Activated gamma-delta T cell (primary cell): ENCODE results near the gene BCL6.
A peak's percentile ranks its signal among the peaks of the same experiment; 100 is the strongest.

ENCODE experiments used
- DNase-seq: peaks from one replicate; lab custom pipeline; 2025; lab: John Stamatoyannopoulos, UW

BCL6 gene

DNA sequence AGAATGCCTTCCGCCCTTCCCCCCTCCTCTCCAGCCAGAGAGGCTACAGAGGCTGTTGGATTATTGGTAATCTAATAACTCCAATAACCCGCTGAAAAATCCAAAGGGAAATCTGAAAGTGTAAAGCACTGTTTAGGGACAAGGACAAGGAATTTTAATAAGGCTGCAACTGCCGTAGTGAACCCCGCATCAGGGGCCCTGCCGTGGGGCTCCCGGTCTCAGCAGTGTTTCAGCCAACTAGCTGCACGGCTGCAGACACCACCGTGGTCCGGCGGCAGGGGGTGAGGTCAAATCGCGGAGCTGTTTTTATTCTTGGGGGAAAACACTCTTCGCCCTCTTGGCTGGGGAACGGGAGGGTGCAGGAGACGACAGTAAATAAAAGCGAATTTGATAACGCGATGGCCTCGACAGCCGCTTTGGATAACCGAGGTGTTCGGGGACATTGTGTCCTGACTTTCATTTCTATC, 6.1 kb downstream of the BCL6 start:
- no peak for DNase-seq

DNA sequence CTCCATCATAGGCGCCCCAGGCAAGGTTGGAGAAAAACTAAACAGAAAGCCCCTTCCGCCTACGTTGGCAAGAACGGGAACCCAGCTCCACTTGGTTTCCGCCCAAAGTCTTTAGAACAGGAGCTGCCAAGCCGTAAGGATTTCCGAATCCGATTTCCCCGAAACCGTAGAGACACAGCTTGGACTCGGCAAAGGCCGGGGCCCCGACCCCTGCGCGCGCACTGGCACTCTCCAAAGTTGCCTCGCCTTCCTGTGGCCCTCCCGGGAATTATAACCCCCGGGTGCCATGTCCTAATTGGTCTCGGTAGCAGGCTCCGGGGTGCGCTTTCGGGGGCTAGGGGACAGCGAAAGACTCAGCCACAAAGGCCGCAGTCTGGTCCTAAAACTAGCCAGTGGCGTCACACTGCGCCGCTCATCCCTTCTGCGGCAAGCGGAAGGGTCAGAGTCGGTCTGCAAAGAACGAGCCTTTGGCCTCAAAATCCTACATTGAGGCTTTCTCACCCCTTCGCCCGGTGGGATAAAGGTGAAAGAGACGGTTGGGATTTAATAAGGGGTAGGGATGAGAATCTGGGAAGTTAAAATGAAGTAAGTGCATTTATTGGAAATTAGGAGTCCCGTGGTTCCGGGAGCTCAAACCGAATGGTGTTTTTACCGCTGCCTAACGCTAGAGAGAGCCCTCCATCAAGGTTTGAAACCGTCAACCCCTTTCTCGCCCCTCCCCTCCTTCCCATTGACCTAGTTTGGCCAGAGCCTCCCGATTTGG, 6.8 kb downstream of the BCL6 start:
- no peak for DNase-seq

DNA sequence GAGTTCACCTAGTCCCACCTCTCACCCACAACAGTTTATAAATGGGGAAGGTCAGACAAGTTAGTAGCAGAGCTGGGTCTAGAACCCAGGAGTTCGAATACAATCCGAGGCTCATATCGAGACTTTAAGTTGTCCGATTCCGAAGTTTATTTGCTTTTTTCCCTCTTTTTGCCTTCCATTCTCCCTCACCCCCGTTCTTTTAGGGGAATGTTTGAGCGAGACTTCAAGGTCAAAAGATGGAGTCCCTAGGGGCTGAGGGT, 7.3 kb downstream of the BCL6 start:
- no peak for DNase-seq

DNA sequence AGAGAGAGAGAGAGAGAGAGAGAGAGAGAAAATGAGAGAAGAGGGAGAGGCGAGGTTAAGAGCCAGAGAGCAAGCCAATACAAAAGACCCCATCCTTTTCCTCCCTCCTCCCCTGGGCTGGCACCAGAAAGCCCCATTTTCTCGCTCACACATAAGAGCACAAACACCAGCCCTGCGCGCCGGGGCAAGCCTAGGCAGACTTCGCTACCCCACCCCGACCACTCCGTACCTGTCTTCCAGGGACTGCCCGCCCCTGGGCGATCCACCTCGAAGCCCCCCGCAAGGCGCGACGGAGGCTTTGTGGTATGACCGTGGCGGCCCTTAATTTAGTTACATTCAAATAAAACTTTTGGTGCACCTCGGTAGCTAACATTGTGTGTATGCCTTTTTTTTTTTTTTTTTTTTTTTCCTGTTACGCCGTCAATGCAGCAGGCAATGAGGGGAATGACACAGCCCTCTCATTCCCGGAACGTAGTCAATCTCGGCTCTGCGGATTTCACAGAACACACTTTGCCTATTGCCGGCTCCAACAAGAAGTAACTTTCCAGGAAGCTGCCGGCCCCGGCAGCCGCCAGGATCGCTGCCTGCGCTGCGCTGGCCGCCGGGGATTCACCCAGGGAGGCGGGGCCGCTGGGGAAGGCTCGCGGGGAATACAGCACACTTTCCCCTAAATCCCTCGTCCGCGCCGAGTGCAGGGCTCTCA, 7.7 kb downstream of the BCL6 start:
- peak; percentile 33 for DNase-seq

DNA sequence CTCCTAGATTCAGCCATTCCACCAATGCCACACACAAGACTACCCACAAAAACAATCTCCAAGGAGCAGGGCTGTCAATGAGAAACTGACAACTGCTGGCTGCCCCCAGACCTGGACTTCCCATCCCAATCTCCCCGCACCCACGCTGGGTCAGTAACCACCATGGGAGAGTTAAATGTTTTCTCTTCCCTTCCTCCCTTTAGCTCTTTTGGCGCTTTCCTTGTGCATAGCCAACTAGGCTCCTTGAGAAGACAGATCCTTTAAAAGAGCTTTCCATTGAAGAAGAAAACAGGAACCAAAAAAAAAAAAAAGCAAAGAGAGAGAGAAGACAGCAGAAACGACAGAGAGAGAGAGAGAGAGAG, 8.3 kb downstream of the BCL6 start:
- no peak for DNase-seq

DNA sequence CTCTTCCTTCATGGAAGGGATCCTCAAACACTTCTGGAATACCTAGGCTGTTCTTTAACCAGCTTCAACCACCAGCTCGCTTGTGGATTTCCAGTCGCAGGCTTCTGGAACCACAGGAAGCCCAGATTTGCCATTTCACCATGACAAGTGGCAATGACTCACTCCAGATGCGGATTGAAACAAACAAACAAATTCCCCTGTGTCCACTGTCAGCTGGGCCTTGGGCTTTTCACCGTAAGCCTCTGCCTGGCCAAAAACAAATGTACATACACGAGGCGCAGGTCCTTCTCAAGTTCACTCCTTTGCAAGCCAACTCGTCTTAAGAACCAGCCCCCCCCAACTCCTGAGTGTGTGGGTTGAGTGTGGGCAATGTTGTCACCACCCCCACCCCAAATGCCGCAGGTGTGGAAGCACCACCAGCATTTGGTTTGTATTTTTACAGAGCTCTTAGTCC, 8.8 kb downstream of the BCL6 start:
- DNase-seq: no peak

DNA sequence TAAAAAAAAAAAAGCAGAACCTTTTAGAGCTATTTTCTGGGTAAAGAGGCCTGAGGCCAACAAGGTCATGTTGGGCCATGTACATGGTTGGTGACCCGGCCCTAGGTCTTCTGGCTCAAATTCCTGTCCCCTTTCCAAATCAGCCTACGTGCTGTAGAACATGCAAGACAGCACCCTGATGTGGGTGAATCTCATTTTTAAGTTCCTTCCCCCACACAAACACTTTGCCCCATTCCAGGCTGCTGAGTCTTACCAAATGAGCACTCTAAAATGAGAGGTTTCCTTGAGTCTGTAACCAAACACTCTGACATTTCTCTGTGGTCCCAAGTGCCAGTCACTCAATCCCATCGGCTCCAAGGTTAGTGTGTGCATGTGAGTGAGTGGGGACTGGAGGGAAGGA, 9.4 kb downstream of the BCL6 start:
- no peak for DNase-seq

DNA sequence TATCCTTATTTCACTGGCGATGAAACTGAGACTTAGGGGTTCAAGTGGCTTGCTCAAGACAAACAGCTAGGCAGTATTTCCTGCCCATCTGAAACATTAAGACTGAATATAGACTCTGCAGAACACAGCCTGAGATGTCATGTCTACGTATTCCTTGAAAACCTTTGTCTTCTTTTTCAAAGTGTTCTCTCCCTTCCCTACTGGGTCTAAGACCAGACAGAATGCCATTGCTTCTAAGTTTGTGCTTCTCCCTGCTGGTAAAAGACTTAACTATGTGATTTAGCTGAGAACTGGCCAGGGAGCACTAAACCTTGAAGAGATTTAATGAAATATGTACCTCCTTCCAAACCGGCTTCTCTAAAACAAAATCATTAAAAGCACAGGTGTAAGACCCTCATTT, 9.9 kb downstream of the BCL6 start:
- DNase-seq: no peak

DNA sequence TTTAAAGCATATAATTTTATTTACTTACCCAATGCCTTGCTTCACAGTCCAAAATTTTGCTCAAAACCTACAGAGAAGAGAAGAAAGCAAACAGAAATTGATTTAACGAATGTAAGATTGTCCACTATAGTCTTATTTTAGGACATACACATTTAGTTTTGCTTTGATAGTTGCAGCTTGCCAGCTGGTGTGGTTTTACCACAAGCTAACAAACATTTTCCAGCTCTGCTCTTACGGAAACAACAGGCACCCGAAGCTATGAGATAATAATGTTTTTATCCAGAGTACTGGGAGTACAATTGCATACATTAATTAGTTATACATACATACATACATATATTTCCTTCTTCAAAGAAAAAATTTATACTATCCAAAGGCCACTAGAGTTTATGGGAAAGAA, 10.4 kb downstream of the BCL6 start:
- no peak for DNase-seq

DNA sequence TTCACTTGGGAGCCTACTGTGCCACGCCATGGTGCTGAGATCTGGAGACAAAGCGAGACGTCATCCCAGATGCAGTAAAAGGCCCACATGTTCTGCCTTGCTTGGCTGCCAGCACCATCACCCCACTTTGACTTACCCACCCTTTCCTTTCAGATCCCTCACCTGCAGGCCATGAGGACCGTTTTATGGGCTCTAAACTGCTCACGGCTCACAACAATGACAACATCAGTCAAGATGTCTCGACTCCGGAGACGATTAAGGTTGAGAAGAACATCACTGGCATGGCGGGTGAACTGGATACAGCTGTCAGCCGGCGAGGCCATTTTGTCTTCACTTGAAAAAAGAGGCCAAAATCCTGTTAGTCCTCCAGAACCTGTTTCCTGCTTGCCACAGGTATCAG, 11.9 kb downstream of the BCL6 start:
- DNase-seq: no peak

DNA sequence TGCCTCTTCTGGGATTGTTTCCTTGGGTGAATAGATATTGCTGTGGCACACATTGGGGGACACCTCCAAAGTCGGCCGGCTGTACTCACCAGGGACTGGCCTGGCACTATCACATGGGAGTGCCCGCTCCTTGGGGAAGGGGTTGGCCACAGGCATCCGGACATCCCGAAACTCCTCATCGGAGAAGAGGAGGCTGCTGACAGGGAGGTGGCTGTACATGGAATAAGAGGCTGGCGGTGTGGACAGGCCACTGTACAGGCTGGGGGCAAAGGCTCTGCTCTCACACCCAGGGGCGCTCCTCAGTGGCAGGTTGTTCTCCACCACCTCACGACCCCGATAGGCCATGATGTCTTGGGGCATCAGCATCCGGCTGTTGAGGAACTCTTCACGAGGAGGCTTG, 15.7 kb downstream of the BCL6 start:
- DNase-seq: no peak

DNA sequence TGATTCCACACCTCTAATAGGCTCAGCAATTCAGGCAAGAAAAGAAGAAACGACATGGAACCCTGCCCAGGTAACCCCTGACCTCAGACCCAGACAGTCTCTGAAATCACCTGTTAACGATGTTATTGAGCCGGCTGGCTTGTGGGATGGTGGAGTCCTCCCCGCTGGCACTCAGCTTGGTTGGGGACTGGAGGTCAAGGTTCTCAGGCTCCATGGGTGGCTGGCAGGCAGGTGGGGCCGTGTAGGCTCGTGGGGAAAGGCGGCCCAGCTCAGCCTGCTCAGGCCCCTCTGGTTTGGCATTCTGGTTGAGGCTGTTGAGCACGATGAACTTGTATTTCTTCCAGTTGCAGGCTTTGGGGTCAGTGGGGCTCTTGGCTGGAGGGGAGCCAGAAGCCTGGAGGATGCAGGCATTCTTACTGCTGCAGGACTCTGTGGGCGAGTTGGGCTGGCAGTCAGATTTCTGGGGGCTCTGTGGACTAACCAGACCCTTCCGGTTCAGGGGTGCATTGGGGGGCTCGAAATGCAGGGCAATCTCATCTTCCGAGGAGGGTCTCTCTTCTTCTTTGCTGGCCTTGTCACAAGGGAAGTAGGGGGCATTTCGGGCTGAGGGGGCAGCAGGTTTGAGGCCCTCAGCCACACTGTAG, 16.2 kb downstream of the BCL6 start:
- no peak for DNase-seq

DNA sequence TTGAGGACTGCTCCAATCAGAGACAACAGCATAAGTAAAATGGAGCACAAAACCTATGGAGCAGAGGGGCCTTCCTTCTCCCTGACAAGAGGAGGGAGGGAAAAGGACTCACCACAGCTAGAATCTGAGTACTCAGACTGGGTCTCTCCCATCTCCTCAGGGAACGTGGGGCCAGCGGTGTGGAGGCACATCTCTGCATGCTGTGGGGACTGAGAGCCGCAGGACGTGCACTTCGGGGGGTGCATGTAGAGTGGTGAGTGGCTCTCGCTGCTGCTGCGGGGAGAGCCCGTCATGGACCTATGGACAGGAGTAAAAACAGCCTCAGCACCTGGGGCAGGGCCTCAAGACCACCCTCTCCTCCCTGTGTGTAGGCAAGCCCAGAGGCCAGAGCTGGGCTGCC, 17.0 kb downstream of the BCL6 start:
- no peak for DNase-seq

DNA sequence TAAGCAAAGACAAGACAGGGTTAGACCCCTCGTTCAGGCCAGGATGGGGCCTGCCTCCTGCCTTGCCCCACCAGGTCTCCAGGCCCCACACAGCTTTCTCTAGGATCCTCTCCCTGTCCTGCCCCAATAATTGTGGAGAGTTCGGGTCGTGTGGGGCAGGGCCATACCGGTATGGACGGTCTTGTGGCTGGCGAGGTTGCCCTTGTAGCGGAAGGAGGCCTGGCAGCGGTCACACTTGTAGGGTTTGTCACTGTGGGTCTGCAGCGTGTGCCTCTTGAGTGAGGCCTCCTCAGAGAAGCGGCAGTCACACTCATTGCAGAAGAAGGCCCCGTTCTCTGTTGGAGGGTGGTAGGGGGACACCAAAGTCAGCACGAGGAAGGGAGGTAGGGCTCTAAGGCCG, 18.7 kb downstream of the BCL6 start:
- no peak for DNase-seq

DNA sequence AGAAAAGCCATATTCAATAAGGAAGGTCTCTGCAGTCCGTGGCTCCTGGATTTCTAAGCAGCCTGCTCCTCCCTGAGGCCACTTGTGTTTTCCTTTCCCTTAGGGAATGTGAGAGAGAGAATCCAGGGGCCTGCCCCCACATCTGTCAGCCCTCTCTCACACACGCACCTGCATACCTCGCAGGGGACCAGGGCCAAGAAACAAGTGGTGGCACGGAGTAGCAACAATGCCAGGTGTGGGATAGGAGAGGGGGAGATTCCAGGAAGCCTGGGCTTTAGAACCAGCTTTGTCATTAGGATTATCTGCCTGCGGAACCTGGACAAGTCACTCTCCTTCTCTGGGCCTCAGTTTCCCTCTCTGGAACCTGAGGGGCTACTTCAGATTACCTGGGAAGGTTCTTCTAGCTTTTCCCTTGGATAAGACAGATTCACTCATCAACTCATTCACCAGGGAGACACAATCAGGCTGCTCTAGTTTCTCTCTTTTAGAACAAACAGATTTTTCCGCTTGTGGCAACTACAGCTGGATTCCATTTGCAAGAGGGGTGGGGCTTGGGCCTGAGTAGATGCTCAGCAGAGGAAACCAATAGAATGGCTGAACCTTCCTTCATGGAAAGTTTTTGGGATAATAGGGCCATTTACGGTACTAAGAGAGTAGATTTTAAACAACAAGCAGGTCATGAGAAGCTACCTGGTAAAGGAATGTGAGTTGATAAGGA, 19.5 kb downstream of the BCL6 start:
- no peak for DNase-seq

DNA sequence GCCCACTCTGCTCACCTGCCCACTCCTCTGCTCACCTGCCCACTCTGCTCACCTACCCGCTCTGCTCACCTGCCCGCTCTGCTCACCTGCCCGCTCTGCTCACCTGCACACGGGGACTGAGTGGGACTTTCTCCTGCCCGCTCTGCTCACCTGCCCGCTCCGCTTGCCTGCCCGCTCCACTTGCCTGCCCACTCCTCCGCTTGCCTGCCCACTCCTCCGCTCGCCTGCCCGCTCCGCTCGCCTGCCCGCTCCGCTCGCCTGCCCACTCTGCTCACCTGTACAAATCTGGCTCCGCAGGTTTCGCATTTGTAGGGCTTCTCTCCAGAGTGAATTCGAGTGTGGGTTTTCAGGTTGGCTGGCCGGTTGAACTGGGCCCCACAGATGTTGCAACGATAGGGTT, 20.0 kb downstream of the BCL6 start:
- no peak for DNase-seq

DNA sequence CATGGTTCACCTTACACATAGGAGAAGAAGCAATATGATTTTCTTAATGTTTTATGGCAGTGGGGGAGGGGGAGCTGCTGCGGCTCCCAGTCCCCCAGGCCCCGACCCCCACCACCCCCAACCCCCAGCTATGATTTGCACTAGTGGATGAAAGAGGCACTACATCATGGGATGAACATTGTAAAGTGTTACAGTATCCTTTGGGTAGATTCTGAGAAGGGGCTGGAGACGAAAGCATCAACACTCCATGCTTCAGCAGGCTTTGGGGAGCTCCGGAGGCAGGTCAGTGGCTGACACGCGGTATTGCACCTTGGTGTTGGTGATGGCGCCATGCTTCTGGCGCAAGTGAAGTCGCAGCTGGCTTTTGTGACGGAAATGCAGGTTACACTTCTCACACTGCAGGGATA, 23.1 kb downstream of the BCL6 start:
- no peak for DNase-seq

DNA sequence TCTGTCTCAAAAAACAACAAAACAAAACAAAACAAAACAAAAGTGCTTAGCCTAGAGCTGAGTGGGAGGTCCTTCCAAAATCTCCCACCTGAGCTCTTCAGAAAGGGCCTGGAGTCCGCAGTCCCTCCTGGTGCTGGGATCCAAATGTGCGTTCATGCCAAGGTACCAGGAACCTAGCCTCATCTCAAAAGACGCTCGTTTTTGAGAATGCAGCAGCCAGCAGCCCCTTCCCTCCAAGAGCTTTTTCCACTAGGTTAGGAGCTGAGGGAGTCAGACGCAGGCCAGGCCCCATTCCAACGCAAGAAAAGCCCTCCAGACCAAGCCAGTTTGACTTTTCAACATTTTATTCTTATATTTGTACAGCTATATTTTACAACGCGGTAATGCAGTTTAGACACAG, 24.2 kb downstream of the BCL6 start:
- no peak for DNase-seq

DNA sequence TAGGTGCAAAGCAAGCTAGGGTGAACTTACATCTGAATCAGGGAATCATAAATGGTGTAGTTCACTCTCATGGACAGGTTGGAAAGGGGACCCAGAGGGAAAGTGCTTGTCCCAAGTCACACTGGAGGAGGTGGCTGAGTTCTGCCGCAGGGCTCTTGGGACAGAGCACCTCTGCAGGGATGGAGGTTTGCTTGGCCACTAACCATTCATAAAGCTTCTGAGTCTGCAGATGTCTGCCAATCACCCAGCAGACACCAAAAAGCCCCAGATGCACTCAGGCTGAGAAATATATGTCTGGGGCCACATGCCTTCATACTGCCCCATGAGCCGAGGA, 25.0 kb downstream of the BCL6 start:
- no peak for DNase-seq

DNA sequence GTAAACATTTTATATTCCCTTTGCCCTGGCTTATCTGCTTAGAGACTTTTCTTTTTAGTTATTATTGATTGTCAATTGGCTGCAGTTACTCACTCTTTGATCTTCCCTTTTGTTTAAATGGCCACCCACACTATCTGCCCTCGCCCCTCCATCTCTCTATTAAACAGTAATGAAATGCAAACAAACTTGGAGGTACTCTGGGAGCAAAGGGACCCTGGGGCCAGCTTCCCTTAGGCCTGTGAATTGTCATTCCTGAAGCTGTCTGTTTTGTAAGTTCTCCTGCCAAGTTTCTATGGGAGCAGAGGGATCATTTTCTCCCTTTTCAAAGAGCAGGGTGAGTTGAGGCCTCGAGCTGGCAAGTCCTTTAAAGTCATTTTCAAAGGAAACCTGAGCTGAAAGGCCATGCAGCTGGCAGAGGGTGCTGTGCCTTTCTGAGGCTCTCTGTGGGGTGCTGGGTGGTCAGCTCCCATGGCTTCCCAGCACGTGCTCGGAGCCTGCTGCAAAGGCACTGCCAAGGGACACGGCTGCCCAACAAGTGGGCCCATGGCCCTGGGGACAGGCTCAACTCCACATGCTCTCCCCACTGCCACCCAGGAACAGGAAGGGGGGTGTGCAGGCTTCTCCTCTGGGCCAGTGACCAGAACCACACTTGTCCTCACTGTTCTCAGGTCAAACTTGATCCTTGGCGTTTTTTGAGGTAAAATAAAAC, 25.5 kb downstream of the BCL6 start:
- no peak for DNase-seq

DNA sequence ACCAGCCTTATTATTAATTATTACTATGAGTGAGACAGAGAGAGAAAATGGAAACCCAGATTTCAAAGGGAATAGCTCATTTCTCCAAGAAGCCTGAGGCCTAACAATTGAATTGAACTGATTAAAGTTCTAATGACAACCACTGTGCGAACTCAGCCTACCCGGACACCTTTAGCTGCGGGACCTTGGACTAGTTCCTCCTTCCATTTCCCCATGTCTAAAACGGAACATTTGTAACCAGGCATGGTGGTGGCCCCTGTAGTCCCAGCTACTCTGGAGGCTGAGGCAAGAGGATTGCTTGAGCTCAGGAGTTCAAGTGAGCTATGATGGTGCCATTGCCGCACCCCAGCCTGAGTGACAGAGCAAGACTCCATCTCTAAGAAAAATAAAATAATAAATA, 26.5 kb downstream of the BCL6 start:
- DNase-seq: no peak

DNA sequence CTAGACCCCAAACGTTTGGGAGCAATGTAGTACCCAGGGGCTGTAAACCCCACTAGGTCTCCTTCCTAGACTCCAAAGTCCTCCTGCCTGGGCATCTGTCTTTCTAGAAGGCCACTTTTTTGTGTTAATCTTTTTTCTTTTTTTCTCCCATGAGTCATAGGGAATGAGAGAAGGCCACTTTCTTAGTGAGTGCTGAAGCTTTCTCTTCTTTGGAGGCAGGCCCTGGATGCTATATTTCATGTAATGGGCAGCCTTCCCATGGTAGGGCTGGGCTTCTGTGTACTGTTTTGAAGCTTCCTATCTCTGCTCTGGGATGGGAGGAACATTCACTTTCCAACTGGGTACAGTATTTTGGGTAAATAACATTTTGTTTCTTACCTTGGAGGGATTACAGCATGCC, 27.7 kb downstream of the BCL6 start:
- no peak for DNase-seq
